Measurements from ENCODE around the gene HAAO. TPM values are rescaled to one million over a fixed set of nuclear protein-coding genes. Genes with fewer than 3 reads are reported as not detected.

Gene HAAO
- total and polyA plus RNA-seq, 2 of the 13 experiments (the other 11 are each of a cell fraction or from before 2014, with no cell fraction given): 36.1 to 42.7 TPM

DNA sequence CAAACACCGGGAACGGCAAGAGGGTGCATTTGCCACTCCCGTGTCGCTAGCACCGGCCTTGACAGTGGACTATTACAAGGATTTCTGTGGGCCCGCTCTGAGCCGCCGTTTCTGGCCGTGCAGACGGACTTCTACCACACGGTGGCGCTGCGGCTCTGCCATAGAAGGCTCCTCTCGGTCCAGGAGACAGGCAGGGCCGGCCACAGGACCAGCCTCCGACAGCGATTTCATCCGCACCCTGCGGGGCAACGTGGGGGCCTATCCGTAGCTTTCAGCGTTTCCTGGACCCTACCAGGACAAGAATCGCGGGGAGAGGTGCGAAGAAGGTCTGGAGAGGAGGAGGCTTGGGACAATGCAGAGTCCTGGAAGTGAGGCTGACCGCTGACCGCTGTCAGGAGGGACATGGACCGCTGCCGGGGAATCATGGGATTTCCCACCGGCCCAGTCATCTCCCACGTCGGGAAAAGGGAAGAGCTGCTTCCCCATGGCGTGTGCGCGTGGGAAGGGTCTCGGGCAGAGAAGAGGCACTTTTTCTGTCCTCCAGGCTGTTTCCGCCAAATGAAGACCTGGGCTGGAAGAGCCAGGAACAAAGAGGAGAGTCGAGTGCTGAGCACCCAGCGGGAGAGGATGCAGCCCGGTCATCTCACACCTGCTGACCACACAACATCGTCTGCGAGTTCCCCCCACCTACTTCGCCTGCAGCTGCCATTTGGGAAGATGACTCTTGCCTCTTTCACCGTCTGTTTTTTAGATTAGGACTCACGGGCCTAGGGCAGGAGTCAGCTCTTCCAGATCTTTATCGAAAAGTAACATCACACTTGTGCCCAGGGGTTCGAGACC lies 35.5 kb upstream of the HAAO start (continued):
- TF ChIP-seq, protein P1, sequence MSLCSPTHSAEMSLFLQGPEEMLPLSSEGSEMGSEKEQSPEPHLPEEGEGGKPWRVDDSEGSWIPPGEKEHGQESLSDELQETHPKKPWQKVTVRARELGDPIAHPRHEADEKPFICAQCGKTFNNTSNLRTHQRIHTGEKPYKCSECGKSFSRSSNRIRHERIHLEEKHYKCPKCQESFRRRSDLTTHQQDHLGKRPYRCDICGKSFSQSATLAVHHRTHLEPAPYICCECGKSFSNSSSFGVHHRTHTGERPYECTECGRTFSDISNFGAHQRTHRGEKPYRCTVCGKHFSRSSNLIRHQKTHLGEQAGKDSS (CRISPR knock-in tag; IDR thresholded peaks at IDR 0.05; ENCODE audit: borderline replicate concordance, low read depth): peak; percentile 86; the same call in 1 of the 2 replicates
- TF ChIP-seq FLYWCH1 (CRISPR knock-in tag; IDR thresholded peaks at IDR 0.05) (no peak), CENPT (CRISPR knock-in tag; IDR thresholded peaks at IDR 0.05; ENCODE audit: low read depth) (no peak), ELF1 (CRISPR knock-in tag; IDR thresholded peaks at IDR 0.05) (peak; percentile 22; the same call in 1 of the 2 replicates), KDM3A (CRISPR knock-in tag; IDR thresholded peaks at IDR 0.05; ENCODE audit: low read depth) (peak; percentile 65; the same call in 1 of the 2 replicates), SMC3 (IDR thresholded peaks at IDR 0.05; ENCODE audit: low read length) (peak; percentile 52), ZSCAN20 (CRISPR knock-in tag; IDR thresholded peaks at IDR 0.05; ENCODE audit: borderline replicate concordance) (0 out of 2 replicates have a peak, but pooled peaks have one; percentile 11), ZNF761 (CRISPR knock-in tag; conservative IDR thresholded peaks at IDR 0.05) (peak; percentile 68; the same call in 1 of the 2 replicates), CBFB (CRISPR knock-in tag; IDR thresholded peaks at IDR 0.05) (peak; percentile 59; the same call in 1 of the 2 replicates), FOXM1 (CRISPR knock-in tag; IDR thresholded peaks at IDR 0.05) (no peak)
- TF ChIP-seq, protein P2, sequence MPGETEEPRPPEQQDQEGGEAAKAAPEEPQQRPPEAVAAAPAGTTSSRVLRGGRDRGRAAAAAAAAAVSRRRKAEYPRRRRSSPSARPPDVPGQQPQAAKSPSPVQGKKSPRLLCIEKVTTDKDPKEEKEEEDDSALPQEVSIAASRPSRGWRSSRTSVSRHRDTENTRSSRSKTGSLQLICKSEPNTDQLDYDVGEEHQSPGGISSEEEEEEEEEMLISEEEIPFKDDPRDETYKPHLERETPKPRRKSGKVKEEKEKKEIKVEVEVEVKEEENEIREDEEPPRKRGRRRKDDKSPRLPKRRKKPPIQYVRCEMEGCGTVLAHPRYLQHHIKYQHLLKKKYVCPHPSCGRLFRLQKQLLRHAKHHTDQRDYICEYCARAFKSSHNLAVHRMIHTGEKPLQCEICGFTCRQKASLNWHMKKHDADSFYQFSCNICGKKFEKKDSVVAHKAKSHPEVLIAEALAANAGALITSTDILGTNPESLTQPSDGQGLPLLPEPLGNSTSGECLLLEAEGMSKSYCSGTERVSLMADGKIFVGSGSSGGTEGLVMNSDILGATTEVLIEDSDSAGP (CRISPR knock-in tag; IDR thresholded peaks at IDR 0.05; ENCODE audit: borderline replicate concordance): peak; percentile 73; the same call in 1 of the 2 replicates
- TF ChIP-seq, protein P3, sequence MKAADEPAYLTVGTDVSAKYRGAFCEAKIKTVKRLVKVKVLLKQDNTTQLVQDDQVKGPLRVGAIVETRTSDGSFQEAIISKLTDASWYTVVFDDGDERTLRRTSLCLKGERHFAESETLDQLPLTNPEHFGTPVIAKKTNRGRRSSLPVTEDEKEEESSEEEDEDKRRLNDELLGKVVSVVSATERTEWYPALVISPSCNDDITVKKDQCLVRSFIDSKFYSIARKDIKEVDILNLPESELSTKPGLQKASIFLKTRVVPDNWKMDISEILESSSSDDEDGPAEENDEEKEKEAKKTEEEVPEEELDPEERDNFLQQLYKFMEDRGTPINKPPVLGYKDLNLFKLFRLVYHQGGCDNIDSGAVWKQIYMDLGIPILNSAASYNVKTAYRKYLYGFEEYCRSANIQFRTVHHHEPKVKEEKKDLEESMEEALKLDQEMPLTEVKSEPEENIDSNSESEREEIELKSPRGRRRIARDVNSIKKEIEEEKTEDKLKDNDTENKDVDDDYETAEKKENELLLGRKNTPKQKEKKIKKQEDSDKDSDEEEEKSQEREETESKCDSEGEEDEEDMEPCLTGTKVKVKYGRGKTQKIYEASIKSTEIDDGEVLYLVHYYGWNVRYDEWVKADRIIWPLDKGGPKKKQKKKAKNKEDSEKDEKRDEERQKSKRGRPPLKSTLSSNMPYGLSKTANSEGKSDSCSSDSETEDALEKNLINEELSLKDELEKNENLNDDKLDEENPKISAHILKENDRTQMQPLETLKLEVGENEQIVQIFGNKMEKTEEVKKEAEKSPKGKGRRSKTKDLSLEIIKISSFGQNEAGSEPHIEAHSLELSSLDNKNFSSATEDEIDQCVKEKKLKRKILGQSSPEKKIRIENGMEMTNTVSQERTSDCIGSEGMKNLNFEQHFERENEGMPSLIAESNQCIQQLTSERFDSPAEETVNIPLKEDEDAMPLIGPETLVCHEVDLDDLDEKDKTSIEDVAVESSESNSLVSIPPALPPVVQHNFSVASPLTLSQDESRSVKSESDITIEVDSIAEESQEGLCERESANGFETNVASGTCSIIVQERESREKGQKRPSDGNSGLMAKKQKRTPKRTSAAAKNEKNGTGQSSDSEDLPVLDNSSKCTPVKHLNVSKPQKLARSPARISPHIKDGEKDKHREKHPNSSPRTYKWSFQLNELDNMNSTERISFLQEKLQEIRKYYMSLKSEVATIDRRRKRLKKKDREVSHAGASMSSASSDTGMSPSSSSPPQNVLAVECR (CRISPR knock-in tag; IDR thresholded peaks at IDR 0.05; ENCODE audit: borderline replicate concordance): peak; percentile 67
- TF ChIP-seq, protein P4, sequence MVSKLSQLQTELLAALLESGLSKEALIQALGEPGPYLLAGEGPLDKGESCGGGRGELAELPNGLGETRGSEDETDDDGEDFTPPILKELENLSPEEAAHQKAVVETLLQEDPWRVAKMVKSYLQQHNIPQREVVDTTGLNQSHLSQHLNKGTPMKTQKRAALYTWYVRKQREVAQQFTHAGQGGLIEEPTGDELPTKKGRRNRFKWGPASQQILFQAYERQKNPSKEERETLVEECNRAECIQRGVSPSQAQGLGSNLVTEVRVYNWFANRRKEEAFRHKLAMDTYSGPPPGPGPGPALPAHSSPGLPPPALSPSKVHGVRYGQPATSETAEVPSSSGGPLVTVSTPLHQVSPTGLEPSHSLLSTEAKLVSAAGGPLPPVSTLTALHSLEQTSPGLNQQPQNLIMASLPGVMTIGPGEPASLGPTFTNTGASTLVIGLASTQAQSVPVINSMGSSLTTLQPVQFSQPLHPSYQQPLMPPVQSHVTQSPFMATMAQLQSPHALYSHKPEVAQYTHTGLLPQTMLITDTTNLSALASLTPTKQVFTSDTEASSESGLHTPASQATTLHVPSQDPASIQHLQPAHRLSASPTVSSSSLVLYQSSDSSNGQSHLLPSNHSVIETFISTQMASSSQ (IDR thresholded peaks at IDR 0.05; ENCODE audit: low read depth): no peak
- TF ChIP-seq, protein P4 (CRISPR knock-in tag; IDR thresholded peaks at IDR 0.05; ENCODE audit: borderline replicate concordance): peak; percentile 52
- TF ChIP-seq, protein P5, sequence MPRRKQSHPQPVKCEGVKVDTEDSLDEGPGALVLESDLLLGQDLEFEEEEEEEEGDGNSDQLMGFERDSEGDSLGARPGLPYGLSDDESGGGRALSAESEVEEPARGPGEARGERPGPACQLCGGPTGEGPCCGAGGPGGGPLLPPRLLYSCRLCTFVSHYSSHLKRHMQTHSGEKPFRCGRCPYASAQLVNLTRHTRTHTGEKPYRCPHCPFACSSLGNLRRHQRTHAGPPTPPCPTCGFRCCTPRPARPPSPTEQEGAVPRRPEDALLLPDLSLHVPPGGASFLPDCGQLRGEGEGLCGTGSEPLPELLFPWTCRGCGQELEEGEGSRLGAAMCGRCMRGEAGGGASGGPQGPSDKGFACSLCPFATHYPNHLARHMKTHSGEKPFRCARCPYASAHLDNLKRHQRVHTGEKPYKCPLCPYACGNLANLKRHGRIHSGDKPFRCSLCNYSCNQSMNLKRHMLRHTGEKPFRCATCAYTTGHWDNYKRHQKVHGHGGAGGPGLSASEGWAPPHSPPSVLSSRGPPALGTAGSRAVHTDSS (CRISPR knock-in tag; conservative IDR thresholded peaks at IDR 0.05): 0 out of 2 replicates have a peak, but pooled peaks have one; percentile 92
